ENCODE measurements around the gene GPD1L. TPM values are rescaled to one million over a fixed set of nuclear protein-coding genes. Genes with fewer than 3 reads are reported as not detected.

The GPD1L gene
- total and polyA plus RNA-seq, 7 experiments from 2014 or later, result 10.6 to 23.8 (median 21.0) TPM

GRCh38 chr3:32136703-32137102 is 30.3 kb downstream of the GPD1L start:
- no peaks in the 10 kb centered on the region for H3K27me3 ChIP-seq (ENCODE audit: control insufficient read depth in 2 of 2, insufficient read depth in 2 of 2, low read length in 2 of 2)
- Mint-ChIP-seq H3K27me3 (no peaks in the 10 kb centered on the region), H3K4me1 (peaks cover 19 to 29% (median 21%) of the 10 kb centered on the region in 7 donors), H3K4me3 (no peak overlapping the region), H3K9me3 (peaks cover 0 to 1% (median 0%) of the 10 kb centered on the region in 11 donors), H3K27ac (peak overlapping the region in 1 of 9 donors; percentile 30), H3K36me3 (peaks cover 8 to 34% (median 27%) of the 10 kb centered on the region in 5 donors)
- DNase-seq (no peak), ATAC-seq (no peak)
- peaks cover 0 to 19% (median 4%) of the 10 kb centered on the region in 3 experiments for H3K36me3 ChIP-seq (ENCODE audit: control insufficient read depth in 2 of 3, insufficient read depth in 3 of 3, low read length in 3 of 3)
- peaks cover 7 to 13% of the 10 kb centered on the region in 2 donors for H3K4me1 ChIP-seq (ENCODE audit: control insufficient read depth in 2 of 2, insufficient read depth in 2 of 2, low read length in 2 of 2)
- intact Hi-C loops (cut with micrococcal nuclease), result no loop called here
- H3K27ac ChIP-seq (ENCODE audit: low read depth, low read length), result no peak overlapping the region
- no peaks in the 10 kb centered on the region for H3K9me3 ChIP-seq (ENCODE audit: control insufficient read depth in 2 of 3, low read length in 3 of 3)
- ChIA-PET CTCF (no interaction called here), POLR2A (no interaction called here)
- H3K4me3 ChIP-seq (ENCODE audit: low read length), result no peak overlapping the region

GRCh38 chr3:32137870-32138269 is 31.4 kb downstream of the GPD1L start:
- no peaks in the 10 kb centered on the region for H3K27me3 Mint-ChIP-seq
- Histone ChIP-seq H3K9me3 (ENCODE audit: control insufficient read depth in 2 of 3, low read length in 3 of 3) (no peaks in the 10 kb centered on the region), H3K27ac (ENCODE audit: low read depth, low read length) (no peak overlapping the region), H3K36me3 (ENCODE audit: control insufficient read depth in 2 of 3, insufficient read depth in 3 of 3, low read length in 3 of 3) (peaks cover 0 to 19% (median 4%) of the 10 kb centered on the region in 3 experiments), H3K4me1 (ENCODE audit: control insufficient read depth in 2 of 2, insufficient read depth in 2 of 2, low read length in 2 of 2) (peaks cover 7 to 13% of the 10 kb centered on the region in 2 donors), H3K27me3 (ENCODE audit: control insufficient read depth in 2 of 2, insufficient read depth in 2 of 2, low read length in 2 of 2) (no peaks in the 10 kb centered on the region), H3K4me3 (ENCODE audit: low read length) (no peak overlapping the region)
- H3K27ac Mint-ChIP-seq, result peak overlapping the region in 1 of 9 donors; percentile 6
- peaks cover 8 to 35% (median 27%) of the 10 kb centered on the region in 5 donors for H3K36me3 Mint-ChIP-seq
- H3K9me3 Mint-ChIP-seq, result peaks cover 0 to 1% (median 0%) of the 10 kb centered on the region in 11 donors
- H3K4me1 Mint-ChIP-seq, result peaks cover 19 to 29% (median 21%) of the 10 kb centered on the region in 7 donors
- DNase-seq (no peak), ATAC-seq (no peak)
- intact Hi-C loops (cut with micrococcal nuclease), result no loop called here
- ChIA-PET POLR2A (no interaction called here), CTCF (interaction anchor here (1.6 kb wide), 1 partner anchor 119 kb away, joined by 14 read pairs; no protein-coding TSS in a partner anchor)
- peak overlapping the region in 8 of 10 donors; percentile 1 to 66 (median 54) for H3K4me3 Mint-ChIP-seq

GRCh38 chr3:32138545-32139104 is 32.2 kb downstream of the GPD1L start:
- H3K27me3 ChIP-seq (ENCODE audit: control insufficient read depth in 2 of 2, insufficient read depth in 2 of 2, low read length in 2 of 2), result no peaks in the 10 kb centered on the region
- H3K4me1 ChIP-seq (ENCODE audit: control insufficient read depth in 2 of 2, insufficient read depth in 2 of 2, low read length in 2 of 2), result peaks cover 7 to 13% of the 10 kb centered on the region in 2 donors
- Mint-ChIP-seq H3K4me1 (peaks cover 19 to 29% (median 21%) of the 10 kb centered on the region in 7 donors), H3K27me3 (no peaks in the 10 kb centered on the region), H3K27ac (peak overlapping the region in 1 of 9 donors; percentile 6), H3K4me3 (peak overlapping the region in 7 of 10 donors; percentile 12 to 66 (median 54)), H3K9me3 (peaks cover 0 to 1% (median 0%) of the 10 kb centered on the region in 11 donors), H3K36me3 (peaks cover 8 to 32% (median 20%) of the 10 kb centered on the region in 5 donors)
- DNase-seq (peak in 5 of 9 donors; percentile 8 to 25 (median 16)), ATAC-seq (peak; percentile 57)
- CTCF ChIA-PET, result interaction anchor here (0.7 to 1.6 kb wide), 2 partner anchors 120 to 147 kb away, joined by 3 to 14 read pairs; no protein-coding TSS in a partner anchor
- no peak overlapping the region for H3K27ac ChIP-seq (ENCODE audit: low read depth, low read length)
- H3K9me3 ChIP-seq (ENCODE audit: control insufficient read depth in 2 of 3, low read length in 3 of 3), result no peaks in the 10 kb centered on the region
- peaks cover 0 to 19% (median 4%) of the 10 kb centered on the region in 3 experiments for H3K36me3 ChIP-seq (ENCODE audit: control insufficient read depth in 2 of 3, insufficient read depth in 3 of 3, low read length in 3 of 3)
- POLR2A ChIA-PET, result interaction anchor here (0.6 kb wide), 1 partner anchor 32 kb away, joined by 3 read pairs; the partner anchor contains the start of gene GPD1L
- no peak overlapping the region for H3K4me3 ChIP-seq (ENCODE audit: low read length)
- intact Hi-C loops (cut with micrococcal nuclease), result no loop called here

- Histone ChIP-seq H3K36me3 (ENCODE audit: control insufficient read depth in 2 of 3, insufficient read depth in 3 of 3, low read length in 3 of 3) (peaks cover 0 to 13% (median 4%) of the 10 kb centered on the region in 3 experiments), H3K27ac (ENCODE audit: low read depth, low read length) (no peak overlapping the region), H3K27me3 (ENCODE audit: control insufficient read depth in 2 of 2, insufficient read depth in 2 of 2, low read length in 2 of 2) (no peaks in the 10 kb centered on the region), H3K4me3 (ENCODE audit: low read length) (no peak overlapping the region), H3K4me1 (ENCODE audit: control insufficient read depth in 2 of 2, insufficient read depth in 2 of 2, low read length in 2 of 2) (peaks cover 7 to 13% of the 10 kb centered on the region in 2 donors), H3K9me3 (ENCODE audit: control insufficient read depth in 2 of 3, low read length in 3 of 3) (no peaks in the 10 kb centered on the region)
- ChIA-PET CTCF (interaction anchor here (2.8 kb wide), 1 partner anchor 122 kb away, joined by 15 read pairs; no protein-coding TSS in a partner anchor), POLR2A (no interaction called here)
- no peaks in the 10 kb centered on the region for H3K27me3 Mint-ChIP-seq
- ATAC-seq, result no peak
- intact Hi-C loops (cut with micrococcal nuclease), result loop anchor here (10.0 kb wide), 2 partner anchors 586 to 1206 kb away; no protein-coding TSS in a partner anchor
- peaks cover 0 to 28% (median 9%) of the 10 kb centered on the region in 5 donors for H3K36me3 Mint-ChIP-seq
- no peak overlapping the region for H3K27ac Mint-ChIP-seq
- no peak for DNase-seq
- H3K9me3 Mint-ChIP-seq, result no peaks in the 10 kb centered on the region
- peaks cover 19 to 31% (median 22%) of the 10 kb centered on the region in 7 donors for H3K4me1 Mint-ChIP-seq
- H3K4me3 Mint-ChIP-seq, result no peak overlapping the region
These were observed 34.5 kb downstream of the GPD1L start for GRCh38 chr3:32140943-32141342.

- DNase-seq, result peak in 8 of 9 donors; percentile 30 to 70 (median 60)
- peaks cover 0 to 25% (median 6%) of the 10 kb centered on the region in 7 donors for H3K4me1 Mint-ChIP-seq
- intact Hi-C loops (cut with micrococcal nuclease), result loop anchor here (1.0 to 10.0 kb wide), 7 partner anchors 30 to 1376 kb away; partner anchors contain the start of gene GPD1L (in 1 of the 2)
- peaks cover 6 to 41% (median 24%) of the 10 kb centered on the region in 5 donors for H3K36me3 Mint-ChIP-seq
- peak overlapping the region in 1 of 9 donors; percentile 21 for H3K27ac Mint-ChIP-seq
- Histone ChIP-seq H3K9me3 (ENCODE audit: control insufficient read depth in 2 of 3, low read length in 3 of 3) (no peaks in the 10 kb centered on the region), H3K4me1 (ENCODE audit: control insufficient read depth in 2 of 2, insufficient read depth in 2 of 2, low read length in 2 of 2) (no peaks in the 10 kb centered on the region), H3K27me3 (ENCODE audit: control insufficient read depth in 2 of 2, insufficient read depth in 2 of 2, low read length in 2 of 2) (no peaks in the 10 kb centered on the region), H3K4me3 (ENCODE audit: low read length) (no peak overlapping the region), H3K27ac (ENCODE audit: low read depth, low read length) (no peak overlapping the region), H3K36me3 (ENCODE audit: control insufficient read depth in 2 of 3, insufficient read depth in 3 of 3, low read length in 3 of 3) (peaks cover 8 to 38% (median 24%) of the 10 kb centered on the region in 3 experiments)
- no peaks in the 10 kb centered on the region for H3K27me3 Mint-ChIP-seq
- ChIA-PET CTCF (interaction anchor here (0.6 to 2.6 kb wide), 13 partner anchors 10 to 1374 kb away, joined by 3 to 44 read pairs (median 3); no protein-coding TSS in a partner anchor), POLR2A (interaction anchor here (1.1 kb wide), 1 partner anchor 125 kb away, joined by 4 read pairs; no protein-coding TSS in a partner anchor)
- ATAC-seq, result peak; percentile 75
- H3K9me3 Mint-ChIP-seq, result no peaks in the 10 kb centered on the region
- no peak overlapping the region for H3K4me3 Mint-ChIP-seq
These were observed 37.7 kb downstream of the GPD1L start for GRCh38 chr3:32143849-32144757.

GRCh38 chr3:32146746-32147211 is 40.4 kb downstream of the GPD1L start:
- peak overlapping the region in 1 of 9 donors; percentile 8 for H3K27ac Mint-ChIP-seq

More at GRCh38 chr3:32146746-32147211, 40.4 kb downstream of the GPD1L start:
- H3K4me1 Mint-ChIP-seq, result peaks cover 0 to 17% (median 6%) of the 10 kb centered on the region in 7 donors
- Histone ChIP-seq H3K27ac (ENCODE audit: low read depth, low read length) (no peak overlapping the region), H3K4me3 (ENCODE audit: low read length) (no peak overlapping the region), H3K9me3 (ENCODE audit: control insufficient read depth in 2 of 3, low read length in 3 of 3) (no peaks in the 10 kb centered on the region), H3K27me3 (ENCODE audit: control insufficient read depth in 2 of 2, insufficient read depth in 2 of 2, low read length in 2 of 2) (no peaks in the 10 kb centered on the region), H3K36me3 (ENCODE audit: control insufficient read depth in 2 of 3, insufficient read depth in 3 of 3, low read length in 3 of 3) (peaks cover 8 to 49% (median 35%) of the 10 kb centered on the region in 3 experiments), H3K4me1 (ENCODE audit: control insufficient read depth in 2 of 2, insufficient read depth in 2 of 2, low read length in 2 of 2) (no peaks in the 10 kb centered on the region)
- POLR2A ChIA-PET, result no interaction called here
- H3K36me3 Mint-ChIP-seq, result peaks cover 6 to 39% (median 34%) of the 10 kb centered on the region in 5 donors
- intact Hi-C loops (cut with micrococcal nuclease), result loop anchor here (10.0 kb wide), 2 partner anchors 592 to 1212 kb away; no protein-coding TSS in a partner anchor
- peak overlapping the region in 1 of 10 donors; percentile 8 for H3K4me3 Mint-ChIP-seq
- no peak for ATAC-seq
- H3K27me3 Mint-ChIP-seq, result no peaks in the 10 kb centered on the region
- no peaks in the 10 kb centered on the region for H3K9me3 Mint-ChIP-seq
- DNase-seq, result no peak
- CTCF ChIA-PET, result no interaction called here
